Measurements from ENCODE around the gene EIF2S1. TPM values are rescaled to one million over a fixed set of nuclear protein-coding genes. Genes with fewer than 3 reads are reported as not detected.
"Not testable (repeated sequence)": the region's sequence is repeated elsewhere in the genome, so short reads cannot be mapped to it uniquely, and the experiment has no call there.

The EIF2S1 gene
- total and polyA plus RNA-seq, 2 donors from 2014 or later, result 52.8 to 78.2 TPM

- FAIRE-seq, result no peak
- Histone ChIP-seq H3K9me3 (ENCODE audit: control insufficient read depth in 2 of 3, insufficient read depth in 1 of 3, low read length in 3 of 3) (no peaks in the 10 kb centered on the region), H3K27me3 (ENCODE audit: control insufficient read depth, insufficient read depth, low read length) (no peaks in the 10 kb centered on the region), H3K4me3 (ENCODE audit: low read length in 3 of 3) (no peak overlapping the region), H3K36me3 (ENCODE audit: control insufficient read depth in 2 of 3, insufficient read depth in 3 of 3, low read length in 3 of 3) (no peaks in the 10 kb centered on the region), H3K4me1 (ENCODE audit: control insufficient read depth in 2 of 3, insufficient read depth in 2 of 3, low read depth in 1 of 3, low read length in 3 of 3) (no peaks in the 10 kb centered on the region), H3K9ac (ENCODE audit: low read length in 3 of 3) (no peak overlapping the region), H3K27ac (ENCODE audit: low read depth in 2 of 2, low read length in 2 of 2) (no peak overlapping the region)
- intact Hi-C loops (cut with DNase I), result no loop called here
- no peak for DNase-seq
- no peak for TF ChIP-seq CTCF (IDR thresholded peaks at IDR 0.05; ENCODE audit: borderline replicate concordance, extremely low read depth, insufficient read depth)
Observed at GRCh38 chr14:67396381-67396970, 36.3 kb downstream of the EIF2S1 start.

GRCh38 chr14:67397536-67397935 is 37.4 kb downstream of the EIF2S1 start:
- H3K4me1 ChIP-seq (ENCODE audit: control insufficient read depth in 2 of 3, insufficient read depth in 2 of 3, low read depth in 1 of 3, low read length in 3 of 3), result no peaks in the 10 kb centered on the region
- no peak for FAIRE-seq

GRCh38 chr14:67400434-67400833 is 40.3 kb downstream of the EIF2S1 start:
- H3K4me1 ChIP-seq (ENCODE audit: control insufficient read depth in 2 of 3, insufficient read depth in 2 of 3, low read depth in 1 of 3, low read length in 3 of 3), result no peaks in the 10 kb centered on the region
- TF ChIP-seq CTCF (IDR thresholded peaks at IDR 0.05; ENCODE audit: borderline replicate concordance, extremely low read depth, insufficient read depth), result no peak
- FAIRE-seq (no peak), DNase-seq (no peak)
- H3K27me3 ChIP-seq (ENCODE audit: control insufficient read depth, insufficient read depth, low read length), result no peaks in the 10 kb centered on the region
- no peaks in the 10 kb centered on the region for H3K9me3 ChIP-seq (ENCODE audit: control insufficient read depth in 2 of 3, insufficient read depth in 1 of 3, low read length in 3 of 3)
- H3K27ac ChIP-seq (ENCODE audit: low read depth in 2 of 2, low read length in 2 of 2), result no peak overlapping the region
- intact Hi-C loops (cut with DNase I), result no loop called here
- H3K4me3 ChIP-seq (ENCODE audit: low read length in 3 of 3), result no peak overlapping the region
- H3K9ac ChIP-seq (ENCODE audit: low read length in 3 of 3), result no peak overlapping the region
- H3K36me3 ChIP-seq (ENCODE audit: control insufficient read depth in 2 of 3, insufficient read depth in 3 of 3, low read length in 3 of 3), result no peaks in the 10 kb centered on the region

More at GRCh38 chr14:67397536-67397935, 37.4 kb downstream of the EIF2S1 start:
- intact Hi-C loops (cut with DNase I), result no loop called here
- H3K36me3 ChIP-seq (ENCODE audit: control insufficient read depth in 2 of 3, insufficient read depth in 3 of 3, low read length in 3 of 3), result no peaks in the 10 kb centered on the region
- H3K9me3 ChIP-seq (ENCODE audit: control insufficient read depth in 2 of 3, insufficient read depth in 1 of 3, low read length in 3 of 3), result no peaks in the 10 kb centered on the region
- DNase-seq, result no peak
- TF ChIP-seq CTCF (IDR thresholded peaks at IDR 0.05; ENCODE audit: borderline replicate concordance, extremely low read depth, insufficient read depth), result no peak
- no peak overlapping the region for H3K27ac ChIP-seq (ENCODE audit: low read depth in 2 of 2, low read length in 2 of 2)
- no peak overlapping the region for H3K9ac ChIP-seq (ENCODE audit: low read length in 3 of 3)
- no peak overlapping the region for H3K4me3 ChIP-seq (ENCODE audit: low read length in 3 of 3)
- H3K27me3 ChIP-seq (ENCODE audit: control insufficient read depth, insufficient read depth, low read length), result no peaks in the 10 kb centered on the region

- TF ChIP-seq CTCF (IDR thresholded peaks at IDR 0.05; ENCODE audit: borderline replicate concordance, extremely low read depth, insufficient read depth), result no peak
- Histone ChIP-seq H3K4me1 (ENCODE audit: control insufficient read depth in 2 of 3, insufficient read depth in 2 of 3, low read depth in 1 of 3, low read length in 3 of 3) (no peaks in the 10 kb centered on the region), H3K4me3 (ENCODE audit: low read length in 3 of 3) (no peak overlapping the region), H3K36me3 (ENCODE audit: control insufficient read depth in 2 of 3, insufficient read depth in 3 of 3, low read length in 3 of 3) (no peaks in the 10 kb centered on the region), H3K27me3 (ENCODE audit: control insufficient read depth, insufficient read depth, low read length) (no peaks in the 10 kb centered on the region), H3K27ac (ENCODE audit: low read depth in 2 of 2, low read length in 2 of 2) (no peak overlapping the region), H3K9ac (ENCODE audit: low read length in 3 of 3) (no peak overlapping the region), H3K9me3 (ENCODE audit: control insufficient read depth in 2 of 3, insufficient read depth in 1 of 3, low read length in 3 of 3) (no peaks in the 10 kb centered on the region)
- FAIRE-seq (no peak), DNase-seq (no peak)
- intact Hi-C loops (cut with DNase I), result no loop called here
Observed at GRCh38 chr14:67405771-67406170, 45.6 kb downstream of the EIF2S1 start.

GRCh38 chr14:67408122-67408801 is 48.1 kb downstream of the EIF2S1 start:
- DNase-seq; H3K36me3 ChIP-seq (ENCODE audit: control insufficient read depth in 2 of 3, insufficient read depth in 3 of 3, low read length in 3 of 3); H3K9me3 ChIP-seq (ENCODE audit: control insufficient read depth in 2 of 3, insufficient read depth in 1 of 3, low read length in 3 of 3); H3K4me1 ChIP-seq (ENCODE audit: control insufficient read depth in 2 of 3, insufficient read depth in 2 of 3, low read depth in 1 of 3, low read length in 3 of 3); intact Hi-C loops (cut with DNase I); H3K9ac ChIP-seq (ENCODE audit: low read length in 3 of 3); H3K27me3 ChIP-seq (ENCODE audit: control insufficient read depth, insufficient read depth, low read length); FAIRE-seq; H3K27ac ChIP-seq (ENCODE audit: low read depth in 2 of 2, low read length in 2 of 2); H3K4me3 ChIP-seq (ENCODE audit: low read length in 3 of 3): not testable (repeated sequence)

Measured in kidney (tissue), 14 donors.